Stimulated activated CD8-positive, alpha-beta memory T cell treated with anti-CD3 and anti-CD28 coated beads, Interleukin-7, amount 100 ng/mL, for 1 hour (primary cell): ENCODE data around the gene GRID2IP.

Experiments
- DNase-seq, 2 donors: peaks; one replicate each; pipeline ENCODE4 v3.0.0-alpha.2; 2020; ENCODE audit warnings: low read depth in 2 of 2

Gene GRID2IP

GRCh38 chr7:6562106-6562505 is 10.8 kb upstream of the GRID2IP start:
- DNase-seq = no peak

GRCh38 chr7:6559896-6560295 is 8.6 kb upstream of the GRID2IP start:
- DNase-seq = no peak

GRCh38 chr7:6558837-6559236 is 7.6 kb upstream of the GRID2IP start:
- no peak for DNase-seq

- no peak for DNase-seq
Measured at GRCh38 chr7:6556196-6556595, 4.9 kb upstream of the GRID2IP start.

- no peak for DNase-seq
Measured at GRCh38 chr7:6554848-6555247, 3.6 kb upstream of the GRID2IP start.

GRCh38 chr7:6553448-6554044 is 2.3 kb upstream of the GRID2IP start:
- no peak for DNase-seq

- DNase-seq = no peak
Measured at GRCh38 chr7:6547400-6547799, 3.9 kb downstream of the GRID2IP start.

- no peak for DNase-seq
Measured at GRCh38 chr7:6546498-6547251, 4.6 kb downstream of the GRID2IP start.

GRCh38 chr7:6545398-6546126 is 5.7 kb downstream of the GRID2IP start:
- DNase-seq = no peak

- DNase-seq = no peak
Measured at GRCh38 chr7:6542368-6542767, 8.9 kb downstream of the GRID2IP start.

GRCh38 chr7:6536262-6537260 is 14.7 kb downstream of the GRID2IP start:
- no peak for DNase-seq

- no peak for DNase-seq
Measured at GRCh38 chr7:6533893-6534495, 17.3 kb downstream of the GRID2IP start.

- no peak for DNase-seq
Measured at GRCh38 chr7:6532516-6532915, 18.7 kb downstream of the GRID2IP start.

GRCh38 chr7:6531492-6532279 is 19.6 kb downstream of the GRID2IP start:
- no peak for DNase-seq

- DNase-seq = peak; percentile 50 to 57
Measured at GRCh38 chr7:6530626-6531491, 20.4 kb downstream of the GRID2IP start.

- no peak for DNase-seq
Measured at GRCh38 chr7:6529643-6530042, 21.6 kb downstream of the GRID2IP start.

GRCh38 chr7:6528401-6529130 is 22.7 kb downstream of the GRID2IP start:
- no peak for DNase-seq

GRCh38 chr7:6526997-6527378 is 24.3 kb downstream of the GRID2IP start:
- no peak for DNase-seq
